Mucosa of descending colon (tissue), 3 donors: ENCODE measurements around the gene KCND2. TPM values are rescaled to one million over a fixed set of nuclear protein-coding genes. Genes with fewer than 3 reads are reported as not detected.

ENCODE experiments used
- ATAC-seq: fragments of 200-7000 bp; cut with Tn5 transposase; one replicate; pipeline ENCODE4 v1.9.1; 2020; ENCODE audit warnings: mild to moderate bottlenecking, moderate library complexity
- DNase-seq, 3 donors: peaks; one replicate each; pipeline ENCODE4 v3.0.0-alpha.2; 2020
- H3K36me3 ChIP-seq: fragments of 200-600 bp; one replicate; pipeline ENCODE4 v1.8.0; 2021; ENCODE audit warnings: low read depth, mild to moderate bottlenecking
- H3K4me1 ChIP-seq: fragments of 200-600 bp; one replicate; pipeline ENCODE4 v1.8.0; 2021; ENCODE audit warnings: low read depth, mild to moderate bottlenecking
- H3K4me3 ChIP-seq: fragments of 200-600 bp; one replicate; pipeline ENCODE4 v1.8.0; 2021; ENCODE audit warnings: mild to moderate bottlenecking
- H3K9me3 ChIP-seq: fragments of 200-600 bp; one replicate; pipeline ENCODE4 v1.8.0; 2021; ENCODE audit warnings: mild to moderate bottlenecking
- CTCF ChIP-seq: fragments of 200-600 bp; IDR thresholded peaks from one replicate; pipeline ENCODE4 v1.8.0; 2022; ENCODE audit warnings: antibody characterized with exemption, mild to moderate bottlenecking
- intact Hi-C, 2 donors: fragments of 100-400 bp; cut with DNase I in 1 of 2; cut with micrococcal nuclease in 1 of 2; formaldehyde crosslinking; loops; one replicate each; pipeline versions ENCODE4 v1.11.0 to v1.11.1; 2022; cut with DNase I, micrococcal nuclease
- total RNA-seq, 3 donors: library from RNA; stranded (reverse); fragmentation: NEBNext Ultra II Directional in 2 of 3; extraction: Animal tissue kit (Norgen Biotek cat#: 25700) in 2 of 3; gene quantifications; one replicate each; pipeline versions ENCODE4 v1.2.1 to v1.2.4, GENCODE V29; 2021 to 2023
- donor health status: DM: no; HTN: no; CAD: no; lungs with moderate emphysema.
- donor health status: DM: no; HTN: no; CAD: no.
- donor health status: DM: no; HTN: yes; CAD: no.

The KCND2 gene
- total RNA-seq, 3 donors from 2014 or later: 0.09 to 0.98 (median 0.41) TPM

GRCh38 chr7:120645966-120646365 lies 373.0 kb downstream of the KCND2 start:
- intact Hi-C loops: no loop called here

GRCh38 chr7:120654241-120654640 lies 381.3 kb downstream of the KCND2 start:
- no peak for TF ChIP-seq CTCF
- Histone ChIP-seq H3K9me3 (no peaks in the 10 kb centered on the region), H3K4me1 (no peaks in the 10 kb centered on the region), H3K36me3 (no peaks in the 10 kb centered on the region), H3K4me3 (no peak overlapping the region)
- DNase-seq (no peak), ATAC-seq (no peak)
- intact Hi-C loops: no loop called here

More at GRCh38 chr7:120645966-120646365, 373.0 kb downstream of the KCND2 start:
- Histone ChIP-seq H3K4me3 (no peak overlapping the region), H3K4me1 (no peaks in the 10 kb centered on the region), H3K36me3 (no peaks in the 10 kb centered on the region), H3K9me3 (no peaks in the 10 kb centered on the region)
- ATAC-seq (no peak), DNase-seq (no peak)
- TF ChIP-seq CTCF: no peak

DNA sequence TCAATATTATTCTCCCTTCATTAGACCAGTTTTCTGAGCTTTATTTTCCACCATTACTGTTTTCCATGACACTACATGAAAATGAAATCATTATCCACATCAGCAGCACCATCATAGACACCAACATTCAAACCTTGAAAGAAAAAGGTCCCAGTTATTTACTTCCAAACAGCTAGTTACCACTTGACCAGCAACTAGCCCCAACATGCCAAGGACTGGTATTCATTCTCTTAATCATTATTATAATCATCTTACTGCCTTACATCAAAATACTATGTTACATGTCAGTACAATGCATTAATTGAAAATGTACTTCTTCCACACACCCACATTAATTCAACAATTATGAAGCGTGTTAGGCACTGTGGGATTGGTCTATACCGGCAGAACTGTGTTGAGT lies 385.5 kb downstream of the KCND2 start:
- Histone ChIP-seq H3K4me3 (no peak overlapping the region), H3K9me3 (no peaks in the 10 kb centered on the region), H3K4me1 (no peaks in the 10 kb centered on the region), H3K36me3 (no peaks in the 10 kb centered on the region)
- no peak for TF ChIP-seq CTCF
- DNase-seq (no peak), ATAC-seq (no peak)
- intact Hi-C loops: no loop called here

GRCh38 chr7:120662291-120662690 lies 389.3 kb downstream of the KCND2 start:
- no peaks in the 10 kb centered on the region for H3K36me3 ChIP-seq
- no peak overlapping the region for H3K4me3 ChIP-seq
- intact Hi-C loops: no loop called here
- H3K9me3 ChIP-seq: no peaks in the 10 kb centered on the region
- ATAC-seq (no peak), DNase-seq (no peak)
- H3K4me1 ChIP-seq: no peaks in the 10 kb centered on the region
- TF ChIP-seq CTCF: no peak

- no peaks in the 10 kb centered on the region for H3K4me1 ChIP-seq
- H3K4me3 ChIP-seq: no peak overlapping the region
- no peaks in the 10 kb centered on the region for H3K9me3 ChIP-seq
- no peak for ATAC-seq
- intact Hi-C loops: no loop called here
- TF ChIP-seq CTCF: no peak
- no peaks in the 10 kb centered on the region for H3K36me3 ChIP-seq
- no peak for DNase-seq
Measured at GRCh38 chr7:120665068-120665467, 392.1 kb downstream of the KCND2 start.

GRCh38 chr7:120675076-120675475 lies 402.1 kb downstream of the KCND2 start:
- Histone ChIP-seq H3K4me3 (no peak overlapping the region), H3K9me3 (no peaks in the 10 kb centered on the region), H3K4me1 (no peaks in the 10 kb centered on the region), H3K36me3 (no peaks in the 10 kb centered on the region)
- DNase-seq (no peak), ATAC-seq (no peak)
- TF ChIP-seq CTCF: no peak
- intact Hi-C loops: no loop called here
